ENCODE data around the gene ATP1A4. TPM values are rescaled to one million over a fixed set of nuclear protein-coding genes. Genes with fewer than 3 reads are reported as not detected.

ATP1A4 gene
- total and polyA plus RNA-seq, 7 donors = 0.03 to 2.0 (median 0.26) TPM

- WGBS, 3 donors = 76 to 88% (median 86%) methylated on average over 10 of the region's 10 CpGs
- H3K27ac ChIP-seq = no peak overlapping the region
Measured at GRCh38 chr1:160164121-160164520, 12.7 kb downstream of the ATP1A4 start.

GRCh38 chr1:160166166-160166868 is 14.9 kb downstream of the ATP1A4 start:
- no peaks in the 10 kb centered on the region for H3K36me3 ChIP-seq (ENCODE audit: insufficient read depth in 1 of 2, low read depth in 1 of 2)
- DNase-seq = no peak
- H3K4me3 ChIP-seq = no peak overlapping the region
- H3K4me1 ChIP-seq = no peaks in the 10 kb centered on the region
- no peak overlapping the region for H3K27ac ChIP-seq
- 85 to 93% (median 89%) methylated on average over 12 of the region's 12 CpGs for WGBS, 3 donors
- no peaks in the 10 kb centered on the region for H3K9me3 ChIP-seq
- no peak for TF ChIP-seq CTCF (IDR thresholded peaks at IDR 0.05)
- H3K27me3 ChIP-seq (ENCODE audit: insufficient read depth in 3 of 3, low read length in 2 of 3) = no peaks in the 10 kb centered on the region
- ATAC-seq = no peak
- intact Hi-C loops (cut with DNase I) = no loop called here

More at GRCh38 chr1:160164121-160164520, 12.7 kb downstream of the ATP1A4 start:
- no peak for DNase-seq
- H3K27me3 ChIP-seq (ENCODE audit: insufficient read depth in 3 of 3, low read length in 2 of 3) = no peaks in the 10 kb centered on the region
- H3K4me1 ChIP-seq = no peaks in the 10 kb centered on the region
- H3K36me3 ChIP-seq (ENCODE audit: insufficient read depth in 1 of 2, low read depth in 1 of 2) = no peaks in the 10 kb centered on the region
- no peak for ATAC-seq
- intact Hi-C loops (cut with DNase I) = no loop called here
- TF ChIP-seq CTCF (IDR thresholded peaks at IDR 0.05) = no peak
- no peaks in the 10 kb centered on the region for H3K9me3 ChIP-seq
- H3K4me3 ChIP-seq = no peak overlapping the region

GRCh38 chr1:160167056-160167455 is 15.7 kb downstream of the ATP1A4 start:
- ATAC-seq = no peak
- WGBS, 3 donors = 79 to 92% (median 88%) methylated on average over 4 of the region's 4 CpGs
- no peaks in the 10 kb centered on the region for H3K9me3 ChIP-seq
- H3K4me1 ChIP-seq = no peaks in the 10 kb centered on the region
- intact Hi-C loops (cut with DNase I) = no loop called here
- no peak overlapping the region for H3K4me3 ChIP-seq
- no peak overlapping the region for H3K27ac ChIP-seq
- no peaks in the 10 kb centered on the region for H3K36me3 ChIP-seq (ENCODE audit: insufficient read depth in 1 of 2, low read depth in 1 of 2)
- H3K27me3 ChIP-seq (ENCODE audit: insufficient read depth in 3 of 3, low read length in 2 of 3) = no peaks in the 10 kb centered on the region
- DNase-seq = no peak
- no peak for TF ChIP-seq CTCF (IDR thresholded peaks at IDR 0.05)

GRCh38 chr1:160167580-160167979 is 16.2 kb downstream of the ATP1A4 start:
- Histone ChIP-seq H3K36me3 (ENCODE audit: insufficient read depth in 1 of 2, low read depth in 1 of 2) (no peaks in the 10 kb centered on the region), H3K27ac (no peak overlapping the region), H3K9me3 (no peaks in the 10 kb centered on the region), H3K4me3 (no peak overlapping the region), H3K4me1 (no peaks in the 10 kb centered on the region), H3K27me3 (ENCODE audit: insufficient read depth in 3 of 3, low read length in 2 of 3) (no peaks in the 10 kb centered on the region)
- ATAC-seq = peak in 2 of 4 donors; percentile 17 to 22
- TF ChIP-seq CTCF (IDR thresholded peaks at IDR 0.05) = no peak
- intact Hi-C loops (cut with DNase I) = no loop called here
- DNase-seq = no peak
- WGBS, 3 donors = 62 to 81% (median 74%) methylated on average over 6 of the region's 6 CpGs

- Histone ChIP-seq H3K9me3 (no peaks in the 10 kb centered on the region), H3K27ac (peak overlapping the region; percentile 71), H3K36me3 (ENCODE audit: insufficient read depth in 1 of 2, low read depth in 1 of 2) (no peaks in the 10 kb centered on the region), H3K27me3 (ENCODE audit: insufficient read depth in 3 of 3, low read length in 2 of 3) (no peaks in the 10 kb centered on the region), H3K4me3 (no peak overlapping the region), H3K4me1 (no peaks in the 10 kb centered on the region)
- TF ChIP-seq CTCF (IDR thresholded peaks at IDR 0.05) = no peak
- ATAC-seq = no peak
- WGBS, 3 donors = 38 to 42% (median 39%) methylated on average over 5 of the region's 5 CpGs
- DNase-seq = no peak
- intact Hi-C loops (cut with DNase I) = no loop called here
Measured at GRCh38 chr1:160168016-160168415, 16.6 kb downstream of the ATP1A4 start.

All from psoas muscle (tissue), 8 donors.